Activated naive CD4-positive, alpha-beta T cell treated with anti-CD3 and anti-CD28 coated beads, Interleukin-2, amount 50 U/mL, for 16 hours (primary cell): ENCODE measurements around the gene UBE2M.

Source experiments
- DNase-seq: peaks from one replicate; pipeline ENCODE4 v3.0.0-alpha.2; 2020

The UBE2M gene

GRCh38 chr19:58570770-58571574 is 12.6 kb upstream of the UBE2M start:
- DNase-seq: no peak

GRCh38 chr19:58569943-58570670 is 11.7 kb upstream of the UBE2M start:
- DNase-seq: no peak

GRCh38 chr19:58569191-58569942 is 11.0 kb upstream of the UBE2M start:
- DNase-seq: no peak

- no peak for DNase-seq
Observed at GRCh38 chr19:58568453-58569130, 10.2 kb upstream of the UBE2M start.

- no peak for DNase-seq
Observed at GRCh38 chr19:58566989-58567388, 8.6 kb upstream of the UBE2M start.

- DNase-seq: no peak
Observed at GRCh38 chr19:58563823-58564222, 5.4 kb upstream of the UBE2M start.

GRCh38 chr19:58563034-58563573 is 4.7 kb upstream of the UBE2M start:
- DNase-seq: no peak

- no peak for DNase-seq
Observed at GRCh38 chr19:58562122-58563033, 4.0 kb upstream of the UBE2M start.

- no peak for DNase-seq
Observed at GRCh38 chr19:58561373-58562121, 3.1 kb upstream of the UBE2M start.

- DNase-seq: no peak
Observed at GRCh38 chr19:58560921-58561320, 2.5 kb upstream of the UBE2M start.

- DNase-seq: no peak
Observed at GRCh38 chr19:58560007-58560887, 1.8 kb upstream of the UBE2M start.

- DNase-seq: peak; percentile 51
Observed at GRCh38 chr19:58559275-58560006, 1.0 kb upstream of the UBE2M start.

- peak; percentile 100 for DNase-seq
Observed at GRCh38 chr19:58558623-58559274, 338 bp upstream of the UBE2M start.

- no peak for DNase-seq
Observed at GRCh38 chr19:58557221-58558065, 968 bp downstream of the UBE2M start.

GRCh38 chr19:58556622-58557220 is 1.7 kb downstream of the UBE2M start:
- DNase-seq: no peak

- no peak for DNase-seq
Observed at GRCh38 chr19:58555920-58556621, 2.3 kb downstream of the UBE2M start.
